Lower leg skin (tissue), 3 donors: ENCODE measurements around the gene GM2A.
"Not testable (repeated sequence)": the region's sequence is repeated elsewhere in the genome, so short reads cannot be mapped to it uniquely, and the experiment has no call there.

Source experiments
- CTCF ChIP-seq, 3 donors: fragments of 450-650 bp; IDR thresholded peaks; one replicate each; pipeline ENCODE4 v1.5.1; 2016; ENCODE audit warnings: antibody characterized with exemption in 3 of 3, mild to moderate bottlenecking in 3 of 3, moderate library complexity in 2 of 3
- POLR2A ChIP-seq, 2 donors: fragments of 450-650 bp; IDR thresholded peaks; one replicate each; pipeline ENCODE4 v1.6.1; 2016 to 2017; ENCODE audit warnings: antibody characterized with exemption in 2 of 2, mild to moderate bottlenecking in 1 of 2, moderate library complexity in 1 of 2

GRCh38 chr5:151309821-151310220 lies 56.8 kb downstream of the GM2A start:
- not testable (repeated sequence) for TF ChIP-seq CTCF, POLR2A (IDR thresholded peaks at IDR 0.05)
